ENCODE results near the gene INTS15.

DNA sequence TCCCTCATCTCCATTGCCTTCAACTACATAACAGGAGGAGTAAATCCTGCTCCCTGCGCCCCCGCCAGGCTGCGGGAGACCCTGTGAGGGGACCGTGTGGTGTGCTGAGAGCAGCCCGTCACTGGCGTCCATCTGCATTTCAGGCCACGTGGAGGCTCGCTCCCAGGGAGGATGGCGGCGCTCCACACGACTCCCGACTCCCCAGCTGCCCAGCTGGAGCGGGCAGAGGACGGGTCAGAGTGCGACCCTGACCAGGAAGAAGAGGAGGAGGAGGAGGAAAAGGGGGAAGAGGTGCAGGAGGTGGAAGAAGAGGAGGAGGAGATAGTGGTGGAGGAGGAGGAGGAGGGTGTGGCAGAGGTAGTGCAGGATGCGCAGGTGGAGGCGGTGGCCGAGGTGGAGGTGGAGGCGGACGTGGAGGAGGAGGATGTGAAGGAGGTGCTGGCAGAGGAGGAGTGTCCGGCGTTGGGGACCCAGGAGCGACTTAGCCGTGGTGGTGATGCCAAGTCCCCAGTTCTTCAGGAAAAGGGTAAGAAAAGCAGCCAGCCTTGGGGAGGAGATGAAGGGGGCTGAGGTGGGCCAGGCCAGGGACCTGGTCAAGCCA is 52.5 kb downstream of the INTS15 start:
- TF ChIP-seq, protein P1, sequence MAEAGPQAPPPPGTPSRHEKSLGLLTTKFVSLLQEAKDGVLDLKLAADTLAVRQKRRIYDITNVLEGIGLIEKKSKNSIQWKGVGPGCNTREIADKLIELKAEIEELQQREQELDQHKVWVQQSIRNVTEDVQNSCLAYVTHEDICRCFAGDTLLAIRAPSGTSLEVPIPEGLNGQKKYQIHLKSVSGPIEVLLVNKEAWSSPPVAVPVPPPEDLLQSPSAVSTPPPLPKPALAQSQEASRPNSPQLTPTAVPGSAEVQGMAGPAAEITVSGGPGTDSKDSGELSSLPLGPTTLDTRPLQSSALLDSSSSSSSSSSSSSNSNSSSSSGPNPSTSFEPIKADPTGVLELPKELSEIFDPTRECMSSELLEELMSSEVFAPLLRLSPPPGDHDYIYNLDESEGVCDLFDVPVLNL (CRISPR knock-in tag; IDR thresholded peaks at IDR 0.05; ENCODE audit: low read depth): no peak
- TF ChIP-seq, protein P2, sequence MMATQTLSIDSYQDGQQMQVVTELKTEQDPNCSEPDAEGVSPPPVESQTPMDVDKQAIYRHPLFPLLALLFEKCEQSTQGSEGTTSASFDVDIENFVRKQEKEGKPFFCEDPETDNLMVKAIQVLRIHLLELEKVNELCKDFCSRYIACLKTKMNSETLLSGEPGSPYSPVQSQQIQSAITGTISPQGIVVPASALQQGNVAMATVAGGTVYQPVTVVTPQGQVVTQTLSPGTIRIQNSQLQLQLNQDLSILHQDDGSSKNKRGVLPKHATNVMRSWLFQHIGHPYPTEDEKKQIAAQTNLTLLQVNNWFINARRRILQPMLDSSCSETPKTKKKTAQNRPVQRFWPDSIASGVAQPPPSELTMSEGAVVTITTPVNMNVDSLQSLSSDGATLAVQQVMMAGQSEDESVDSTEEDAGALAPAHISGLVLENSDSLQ (IDR thresholded peaks at IDR 0.05): no peak
- TF ChIP-seq ZFX (CRISPR knock-in tag; IDR thresholded peaks at IDR 0.05) (no peak), SMARCB1 (IDR thresholded peaks at IDR 0.05; ENCODE audit: insufficient read length, low read depth) (no peak), MAZ (CRISPR knock-in tag; conservative IDR thresholded peaks at IDR 0.05 in 1 of 2, IDR thresholded peaks at IDR 0.05 in 1 of 2) (no peak), NBN (IDR thresholded peaks at IDR 0.05; ENCODE audit: low read depth) (no peak), POLR2A (conservative IDR thresholded peaks at IDR 0.05) (no peak; the same call in 1 of the 2 replicates), ZNF23 (CRISPR knock-in tag; IDR thresholded peaks at IDR 0.05) (no peak)
- TF ChIP-seq, protein P3, sequence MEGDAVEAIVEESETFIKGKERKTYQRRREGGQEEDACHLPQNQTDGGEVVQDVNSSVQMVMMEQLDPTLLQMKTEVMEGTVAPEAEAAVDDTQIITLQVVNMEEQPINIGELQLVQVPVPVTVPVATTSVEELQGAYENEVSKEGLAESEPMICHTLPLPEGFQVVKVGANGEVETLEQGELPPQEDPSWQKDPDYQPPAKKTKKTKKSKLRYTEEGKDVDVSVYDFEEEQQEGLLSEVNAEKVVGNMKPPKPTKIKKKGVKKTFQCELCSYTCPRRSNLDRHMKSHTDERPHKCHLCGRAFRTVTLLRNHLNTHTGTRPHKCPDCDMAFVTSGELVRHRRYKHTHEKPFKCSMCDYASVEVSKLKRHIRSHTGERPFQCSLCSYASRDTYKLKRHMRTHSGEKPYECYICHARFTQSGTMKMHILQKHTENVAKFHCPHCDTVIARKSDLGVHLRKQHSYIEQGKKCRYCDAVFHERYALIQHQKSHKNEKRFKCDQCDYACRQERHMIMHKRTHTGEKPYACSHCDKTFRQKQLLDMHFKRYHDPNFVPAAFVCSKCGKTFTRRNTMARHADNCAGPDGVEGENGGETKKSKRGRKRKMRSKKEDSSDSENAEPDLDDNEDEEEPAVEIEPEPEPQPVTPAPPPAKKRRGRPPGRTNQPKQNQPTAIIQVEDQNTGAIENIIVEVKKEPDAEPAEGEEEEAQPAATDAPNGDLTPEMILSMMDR (IDR thresholded peaks at IDR 0.05 in 2 of 3, conservative IDR thresholded peaks at IDR 0.05 in 1 of 3; ENCODE audit: insufficient read depth in 2 of 3, low read depth in 1 of 3, low read length in 3 of 3): no peak

All from K562 (cell line).